ENCODE results near the gene MAGEF1.

The MAGEF1 gene

GRCh38 chr3:184672977-184673870 is 38.6 kb downstream of the MAGEF1 start:
- DNase-seq (ENCODE audit: low read depth in 2 of 3, low spot score in 1 of 3) = no peak

GRCh38 chr3:184672335-184672734 is 39.5 kb downstream of the MAGEF1 start:
- DNase-seq (ENCODE audit: low read depth in 2 of 3, low spot score in 1 of 3) = no peak

GRCh38 chr3:184670091-184670602 is 41.7 kb downstream of the MAGEF1 start:
- no peak for DNase-seq (ENCODE audit: low read depth in 2 of 3, low spot score in 1 of 3)

- no peak for DNase-seq (ENCODE audit: low read depth in 2 of 3, low spot score in 1 of 3)
These were observed 42.3 kb downstream of the MAGEF1 start for GRCh38 chr3:184669578-184669977.

- no peak for DNase-seq (ENCODE audit: low read depth in 2 of 3, low spot score in 1 of 3)
These were observed 45.4 kb downstream of the MAGEF1 start for GRCh38 chr3:184666442-184666841.

- DNase-seq (ENCODE audit: low read depth in 2 of 3, low spot score in 1 of 3) = no peak
These were observed 46.8 kb downstream of the MAGEF1 start for GRCh38 chr3:184665101-184665500.

- DNase-seq (ENCODE audit: low read depth in 2 of 3, low spot score in 1 of 3) = no peak
These were observed 48.1 kb downstream of the MAGEF1 start for GRCh38 chr3:184663756-184664155.

- no peak for DNase-seq (ENCODE audit: low read depth in 2 of 3, low spot score in 1 of 3)
These were observed 48.5 kb downstream of the MAGEF1 start for GRCh38 chr3:184663356-184663755.

GRCh38 chr3:184662187-184662586 is 49.7 kb downstream of the MAGEF1 start:
- DNase-seq (ENCODE audit: low read depth in 2 of 3, low spot score in 1 of 3) = no peak

- DNase-seq (ENCODE audit: low read depth in 2 of 3, low spot score in 1 of 3) = no peak
These were observed 50.9 kb downstream of the MAGEF1 start for GRCh38 chr3:184660931-184661330.

Measured in stimulated activated CD4-positive, alpha-beta T cell treated with anti-CD3 and anti-CD28 coated beads, Interleukin-12 subunit alpha, Interleukin-12 subunit beta, amount 100 ng/mL, for 48 hours (primary cell).